Type B pancreatic cell (in vitro differentiated cells): ENCODE data around the gene APBA2. TPM values are rescaled to one million over a fixed set of nuclear protein-coding genes. Genes with fewer than 3 reads are reported as not detected.

Source experiments
- DNase-seq: peaks from one replicate; pipeline ENCODE4 v3.0.0; 2021; ENCODE audit warnings: mixed read lengths; ENCODE audit not compliant: unreplicated experiment; ENCODE audit errors: extremely low spot score
- H3K27ac Mint-ChIP-seq: 2 replicates; pipeline ENCODE4 v1.8.0; 2021; ENCODE audit warnings: mild to moderate bottlenecking, mixed read lengths
- H3K27me3 Mint-ChIP-seq: 2 replicates; pipeline ENCODE4 v1.8.0; 2021; ENCODE audit warnings: mixed read lengths
- H3K36me3 Mint-ChIP-seq: 2 replicates; pipeline ENCODE4 v1.8.0; 2021; ENCODE audit warnings: mixed read lengths
- H3K4me1 Mint-ChIP-seq: one replicate; pipeline ENCODE4 v1.8.0; 2021; ENCODE audit warnings: mixed read lengths; ENCODE audit not compliant: unreplicated experiment
- H3K4me3 Mint-ChIP-seq: 2 replicates; pipeline ENCODE4 v1.8.0; 2021; ENCODE audit warnings: mild to moderate bottlenecking, mixed read lengths
- H3K9me3 Mint-ChIP-seq: 2 replicates; pipeline ENCODE4 v1.8.0; 2021; ENCODE audit warnings: mixed read lengths
- CTCF ChIP-seq: fragments of 200-600 bp; sonication (generic); conservative IDR thresholded peaks from 2 replicates; pipeline ENCODE4 v1.5.0; 2021; ENCODE audit warnings: antibody characterized with exemption, mild to moderate bottlenecking
- total RNA-seq: library from RNA; stranded (reverse); gene quantifications from 2 replicates; pipeline ENCODE4 v1.2.1, GENCODE V29; 2021; ENCODE audit warnings: low replicate concordance

Gene APBA2
- total RNA-seq, 1 donor from 2014 or later, result 33.3 TPM

- H3K27ac Mint-ChIP-seq, result peak overlapping the region; percentile 18
- H3K4me3 Mint-ChIP-seq, result no peak overlapping the region
- no peak for DNase-seq
- no peaks in the 10 kb centered on the region for H3K9me3 Mint-ChIP-seq
- peaks cover 15% of the 10 kb centered on the region for H3K4me1 Mint-ChIP-seq
- peaks cover 5% of the 10 kb centered on the region for H3K36me3 Mint-ChIP-seq
- no peak for TF ChIP-seq CTCF
- H3K27me3 Mint-ChIP-seq, result no peaks in the 10 kb centered on the region
Observed at GRCh38 chr15:28996953-28997352, 111.2 kb downstream of the APBA2 start.

- TF ChIP-seq CTCF, result no peak
- DNase-seq, result no peak
- Mint-ChIP-seq H3K27me3 (no peaks in the 10 kb centered on the region), H3K4me1 (peaks cover 11% of the 10 kb centered on the region), H3K9me3 (no peaks in the 10 kb centered on the region), H3K36me3 (peaks cover 5% of the 10 kb centered on the region), H3K4me3 (no peak overlapping the region), H3K27ac (no peak overlapping the region)
Observed at GRCh38 chr15:28997791-28998190, 112.0 kb downstream of the APBA2 start.

- Mint-ChIP-seq H3K36me3 (peaks cover 5% of the 10 kb centered on the region), H3K27me3 (no peaks in the 10 kb centered on the region), H3K4me1 (peaks cover 4% of the 10 kb centered on the region), H3K9me3 (no peaks in the 10 kb centered on the region), H3K27ac (no peak overlapping the region), H3K4me3 (no peak overlapping the region)
- no peak for TF ChIP-seq CTCF
- no peak for DNase-seq
Observed at GRCh38 chr15:28998511-28998910, 112.7 kb downstream of the APBA2 start.

- H3K27ac Mint-ChIP-seq, result no peak overlapping the region
- H3K4me1 Mint-ChIP-seq, result no peaks in the 10 kb centered on the region
- peaks cover 6% of the 10 kb centered on the region for H3K9me3 Mint-ChIP-seq
Observed at GRCh38 chr15:29003191-29003839, 117.5 kb downstream of the APBA2 start.

GRCh38 chr15:29003840-29004233 is 118.1 kb downstream of the APBA2 start:
- Mint-ChIP-seq H3K27me3 (no peaks in the 10 kb centered on the region), H3K9me3 (peaks cover 6% of the 10 kb centered on the region), H3K4me3 (no peak overlapping the region), H3K27ac (no peak overlapping the region), H3K36me3 (peaks cover 5% of the 10 kb centered on the region), H3K4me1 (no peaks in the 10 kb centered on the region)
- no peak for DNase-seq
- no peak for TF ChIP-seq CTCF

More at GRCh38 chr15:29003191-29003839, 117.5 kb downstream of the APBA2 start:
- no peak for DNase-seq
- H3K36me3 Mint-ChIP-seq, result peaks cover 9% of the 10 kb centered on the region
- no peak for TF ChIP-seq CTCF
- H3K4me3 Mint-ChIP-seq, result no peak overlapping the region
- H3K27me3 Mint-ChIP-seq, result no peaks in the 10 kb centered on the region
